SJCRH30 (cell line): ENCODE results near the gene ERMARD. TPM values are rescaled to one million over a fixed set of nuclear protein-coding genes. Genes with fewer than 3 reads are reported as not detected.
"Not testable (repeated sequence)": the region's sequence is repeated elsewhere in the genome, so short reads cannot be mapped to it uniquely, and the experiment has no call there.

Experiments used
- DNase-seq, 2 experiments: peaks; one replicate each; pipeline ENCODE4 v3.0.0-alpha.2; 2015 to 2020
- H3K27ac ChIP-seq: fragments of 250-450 bp; sonication (Bioruptor Pico); 2 replicates; pipeline ENCODE4 v1.5.1; 2020; ENCODE audit warnings: mild to moderate bottlenecking, moderate library complexity
- H3K27me3 ChIP-seq: fragments of 250-450 bp; sonication (Bioruptor Pico); 2 replicates; pipeline ENCODE4 v1.5.1; 2020; ENCODE audit warnings: mild to moderate bottlenecking, moderate library complexity
- H3K36me3 ChIP-seq: fragments of 250-450 bp; sonication (Bioruptor Pico); 2 replicates; pipeline ENCODE4 v1.5.1; 2020; ENCODE audit warnings: mild to moderate bottlenecking, moderate library complexity
- H3K4me1 ChIP-seq: fragments of 250-450 bp; sonication (Bioruptor Pico); 2 replicates; pipeline ENCODE4 v1.5.1; 2020; ENCODE audit warnings: mild to moderate bottlenecking, moderate library complexity
- H3K4me3 ChIP-seq: fragments of 250-450 bp; sonication (Bioruptor Pico); 2 replicates; pipeline ENCODE4 v1.5.1; 2020; ENCODE audit warnings: mild to moderate bottlenecking, moderate library complexity
- H3K9me3 ChIP-seq: fragments of 250-450 bp; sonication (Bioruptor Pico); replicated peaks from 2 replicates; pipeline ENCODE4 v1.5.1; 2020; ENCODE audit warnings: mild to moderate bottlenecking, moderate library complexity
- total RNA-seq: library from RNA; depleted of rRNA; stranded (reverse); fragments of >200 nt; shearing (Covaris generic); gene quantifications from 2 replicates; pipeline ENCODE4 v1.2.3, GENCODE V29; 2014

ERMARD gene
- total RNA-seq, 1 experiment from 2014 or later: 24.6 TPM

GRCh38 chr6:169765789-169766188 lies 14.4 kb downstream of the ERMARD start:
- not testable (repeated sequence) for H3K4me3 ChIP-seq, H3K4me1 ChIP-seq, H3K36me3 ChIP-seq, H3K27me3 ChIP-seq, H3K9me3 ChIP-seq, DNase-seq, H3K27ac ChIP-seq

- Histone ChIP-seq H3K27ac (no peak overlapping the region), H3K36me3 (peaks cover 3% of the 10 kb centered on the region), H3K4me3 (no peak overlapping the region), H3K4me1 (0 out of 2 replicates have a peak, but pooled peaks cover 3% of the 10 kb centered on the region), H3K9me3 (no peaks in the 10 kb centered on the region), H3K27me3 (no peaks in the 10 kb centered on the region)
- DNase-seq: no peak
Measured at GRCh38 chr6:169766232-169766631, 14.8 kb downstream of the ERMARD start.

- Histone ChIP-seq H3K4me1 (0 out of 2 replicates have a peak, but pooled peaks cover 3% of the 10 kb centered on the region), H3K36me3 (peaks cover 3% of the 10 kb centered on the region), H3K9me3 (no peaks in the 10 kb centered on the region), H3K27me3 (no peaks in the 10 kb centered on the region), H3K27ac (no peak overlapping the region), H3K4me3 (no peak overlapping the region)
- DNase-seq: no peak
Measured at GRCh38 chr6:169766921-169767736, 15.7 kb downstream of the ERMARD start.

- H3K27ac ChIP-seq: no peak overlapping the region
- no peak for DNase-seq
- H3K36me3 ChIP-seq: no peaks in the 10 kb centered on the region; the same call in 1 of the 2 replicates
- no peak overlapping the region for H3K4me3 ChIP-seq
- H3K4me1 ChIP-seq: 0 out of 2 replicates have a peak, but pooled peaks cover 3% of the 10 kb centered on the region
- no peaks in the 10 kb centered on the region for H3K9me3 ChIP-seq
- H3K27me3 ChIP-seq: no peaks in the 10 kb centered on the region
Measured at GRCh38 chr6:169774347-169774746, 22.9 kb downstream of the ERMARD start.

GRCh38 chr6:169775321-169775720 lies 23.9 kb downstream of the ERMARD start:
- H3K9me3 ChIP-seq: no peaks in the 10 kb centered on the region
- H3K4me3 ChIP-seq: no peak overlapping the region
- H3K4me1 ChIP-seq: peaks cover 2% of the 10 kb centered on the region; the same call in 1 of the 2 replicates
- H3K36me3 ChIP-seq: no peaks in the 10 kb centered on the region; the same call in 1 of the 2 replicates
- no peak overlapping the region for H3K27ac ChIP-seq
- H3K27me3 ChIP-seq: no peaks in the 10 kb centered on the region
- no peak for DNase-seq

GRCh38 chr6:169776379-169776778 lies 25.0 kb downstream of the ERMARD start:
- no peaks in the 10 kb centered on the region; the same call in 1 of the 2 replicates for H3K36me3 ChIP-seq
- no peak overlapping the region for H3K4me3 ChIP-seq
- no peaks in the 10 kb centered on the region for H3K27me3 ChIP-seq
- H3K4me1 ChIP-seq: peaks cover 4% of the 10 kb centered on the region; the same call in 1 of the 2 replicates
- no peaks in the 10 kb centered on the region for H3K9me3 ChIP-seq
- DNase-seq: no peak
- H3K27ac ChIP-seq: no peak overlapping the region

- no peaks in the 10 kb centered on the region for H3K9me3 ChIP-seq
- DNase-seq: no peak
- no peaks in the 10 kb centered on the region for H3K36me3 ChIP-seq
- no peak overlapping the region for H3K27ac ChIP-seq
- no peaks in the 10 kb centered on the region for H3K27me3 ChIP-seq
- H3K4me3 ChIP-seq: no peak overlapping the region
- H3K4me1 ChIP-seq: peaks cover 4% of the 10 kb centered on the region; the same call in 1 of the 2 replicates
Measured at GRCh38 chr6:169777896-169778295, 26.5 kb downstream of the ERMARD start.

- no peak overlapping the region for H3K4me3 ChIP-seq
- no peaks in the 10 kb centered on the region for H3K9me3 ChIP-seq
- no peaks in the 10 kb centered on the region for H3K27me3 ChIP-seq
- H3K36me3 ChIP-seq: no peaks in the 10 kb centered on the region
- H3K4me1 ChIP-seq: peaks cover 4% of the 10 kb centered on the region; the same call in 1 of the 2 replicates
- no peak for DNase-seq
- H3K27ac ChIP-seq: no peak overlapping the region
Measured at GRCh38 chr6:169778646-169779045, 27.2 kb downstream of the ERMARD start.

- peaks cover 4% of the 10 kb centered on the region; the same call in 1 of the 2 replicates for H3K4me1 ChIP-seq
- H3K36me3 ChIP-seq: no peaks in the 10 kb centered on the region
- no peaks in the 10 kb centered on the region for H3K9me3 ChIP-seq
- H3K4me3 ChIP-seq: no peak overlapping the region
- no peaks in the 10 kb centered on the region for H3K27me3 ChIP-seq
- DNase-seq: no peak
- no peak overlapping the region for H3K27ac ChIP-seq
Measured at GRCh38 chr6:169779092-169779815, 27.8 kb downstream of the ERMARD start.

- H3K27ac ChIP-seq: no peak overlapping the region; the same call in 1 of the 2 replicates
- no peaks in the 10 kb centered on the region for H3K36me3 ChIP-seq
- H3K27me3 ChIP-seq: no peaks in the 10 kb centered on the region
- no peak for DNase-seq
- peaks cover 4% of the 10 kb centered on the region; the same call in 1 of the 2 replicates for H3K4me1 ChIP-seq
- H3K9me3 ChIP-seq: no peaks in the 10 kb centered on the region
- H3K4me3 ChIP-seq: no peak overlapping the region
Measured at GRCh38 chr6:169779896-169780295, 28.5 kb downstream of the ERMARD start.

GRCh38 chr6:169780571-169781091 lies 29.2 kb downstream of the ERMARD start:
- no peaks in the 10 kb centered on the region for H3K36me3 ChIP-seq
- H3K27me3 ChIP-seq: no peaks in the 10 kb centered on the region
- peaks cover 4% of the 10 kb centered on the region; the same call in 1 of the 2 replicates for H3K4me1 ChIP-seq
- DNase-seq: peak in 1 of 2 experiments; percentile 27
- H3K27ac ChIP-seq: peak overlapping the region; percentile 28; the same call in 1 of the 2 replicates
- H3K4me3 ChIP-seq: no peak overlapping the region
- no peaks in the 10 kb centered on the region for H3K9me3 ChIP-seq

- Histone ChIP-seq H3K27ac (no peak overlapping the region), H3K4me1 (peaks cover 4% of the 10 kb centered on the region; the same call in 1 of the 2 replicates), H3K27me3 (no peaks in the 10 kb centered on the region), H3K36me3 (no peaks in the 10 kb centered on the region), H3K4me3 (no peak overlapping the region), H3K9me3 (no peaks in the 10 kb centered on the region)
- no peak for DNase-seq
Measured at GRCh38 chr6:169782966-169783365, 31.5 kb downstream of the ERMARD start.

- H3K9me3 ChIP-seq: no peaks in the 10 kb centered on the region
- no peak overlapping the region for H3K4me3 ChIP-seq
- H3K4me1 ChIP-seq: peaks cover 4% of the 10 kb centered on the region; the same call in 1 of the 2 replicates
- H3K27ac ChIP-seq: no peak overlapping the region
- H3K36me3 ChIP-seq: no peaks in the 10 kb centered on the region
- no peak for DNase-seq
- H3K27me3 ChIP-seq: no peaks in the 10 kb centered on the region
Measured at GRCh38 chr6:169783401-169783800, 32.0 kb downstream of the ERMARD start.

GRCh38 chr6:169783971-169784820 lies 32.8 kb downstream of the ERMARD start:
- no peak overlapping the region for H3K27ac ChIP-seq
- no peaks in the 10 kb centered on the region for H3K9me3 ChIP-seq
- DNase-seq: no peak
- H3K4me1 ChIP-seq: peaks cover 4% of the 10 kb centered on the region; the same call in 1 of the 2 replicates
- no peak overlapping the region for H3K4me3 ChIP-seq
- H3K36me3 ChIP-seq: no peaks in the 10 kb centered on the region
- H3K27me3 ChIP-seq: no peaks in the 10 kb centered on the region
